GM12874 (cell line): ENCODE measurements around the gene HIP1.

Experiments used
- CTCF ChIP-seq: IDR thresholded peaks from 2 replicates; pipeline ENCODE4 v1.5.1; 2011; ENCODE audit warnings: low read depth, mild to moderate bottlenecking, control low read depth, low read length, moderate library complexity; ENCODE audit not compliant: insufficient read depth

HIP1 gene

GRCh38 chr7:75617634-75618234 lies 121.0 kb downstream of the HIP1 start:
- no peak for TF ChIP-seq CTCF

- TF ChIP-seq CTCF: no peak
These were observed 122.1 kb downstream of the HIP1 start for GRCh38 chr7:75616421-75617167.

GRCh38 chr7:75614401-75614800 lies 124.3 kb downstream of the HIP1 start:
- no peak for TF ChIP-seq CTCF

- no peak for TF ChIP-seq CTCF
These were observed 125.4 kb downstream of the HIP1 start for GRCh38 chr7:75613351-75613750.

GRCh38 chr7:75611557-75612178 lies 127.1 kb downstream of the HIP1 start:
- TF ChIP-seq CTCF: no peak

- no peak for TF ChIP-seq CTCF
These were observed 130.2 kb downstream of the HIP1 start for GRCh38 chr7:75608451-75609122.

- no peak for TF ChIP-seq CTCF
These were observed 134.3 kb downstream of the HIP1 start for GRCh38 chr7:75604408-75604807.
